Aorta (tissue), 5 donors: ENCODE results near the gene APCDD1. TPM values are rescaled to one million over a fixed set of nuclear protein-coding genes. Genes with fewer than 3 reads are reported as not detected.
A peak's percentile ranks its signal among the peaks of the same experiment; 100 is the strongest.
"Not testable (repeated sequence)": the region's sequence is repeated elsewhere in the genome, so short reads cannot be mapped to it uniquely, and the experiment has no call there.

ENCODE experiments used
- ATAC-seq: fragments of 200-7000 bp; cut with Tn5 transposase; one replicate; pipeline ENCODE4 v1.9.1; 2022; ENCODE audit warnings: moderate library complexity; ENCODE audit not compliant: low FRiP score
- DNase-seq, 2 donors: peaks; one replicate each; pipeline ENCODE4 v3.0.0-alpha.2; 2020
- H3K27ac ChIP-seq, 2 donors: one replicate each; pipeline ENCODE4 v1.5.1; 2013; ENCODE audit warnings: low read length in 2 of 2, mild to moderate bottlenecking in 2 of 2, moderate library complexity in 2 of 2, control low read depth in 1 of 2, inconsistent platforms in 1 of 2, low read depth in 1 of 2
- H3K27me3 ChIP-seq, 2 donors: one replicate each; pipeline ENCODE4 v1.6.1; 2013; ENCODE audit warnings: control low read depth in 1 of 2, low read length in 1 of 2, mild to moderate bottlenecking in 1 of 2, moderate library complexity in 1 of 2; ENCODE audit not compliant: insufficient read depth in 2 of 2, control insufficient read depth in 1 of 2
- H3K36me3 ChIP-seq, 2 donors: one replicate each; pipeline ENCODE4 v1.6.1; 2013; ENCODE audit warnings: control low read depth in 1 of 2, low read length in 1 of 2, mild to moderate bottlenecking in 1 of 2; ENCODE audit not compliant: insufficient read depth in 2 of 2, control insufficient read depth in 1 of 2
- H3K4me1 ChIP-seq, 2 donors: one replicate each; pipeline ENCODE4 v1.6.1; 2013; ENCODE audit warnings: low read length in 2 of 2, control low read depth in 1 of 2, mild to moderate bottlenecking in 1 of 2, moderate library complexity in 1 of 2; ENCODE audit not compliant: insufficient read depth in 2 of 2, control insufficient read depth in 1 of 2
- H3K4me3 ChIP-seq, 2 donors: one replicate each; pipeline ENCODE4 v1.5.1; 2013; ENCODE audit warnings: low read length in 2 of 2, control low read depth in 1 of 2, mild to moderate bottlenecking in 1 of 2
- H3K9me3 ChIP-seq: one replicate; pipeline ENCODE4 v1.6.1; 2013; ENCODE audit warnings: mild to moderate bottlenecking, low read length; ENCODE audit not compliant: control insufficient read depth
- whole genome bisulfite sequencing, 2 donors: extraction: QIAGEN DNeasy Blood & Tissue Kit; methylation state at CpG; one replicate each; pipeline ENCODE4 v1.1.7; 2013; 5-methylcytosine and 5-hydroxymethylcytosine counted together
- intact Hi-C, 2 donors: fragments of 100-400 bp; cut with DNase I; formaldehyde crosslinking; loops; one replicate each; pipeline versions ENCODE4 v1.14.2 to v1.15.0; 2022
- polyA plus RNA-seq, 2 donors: library from polyadenylated mRNA; stranded (reverse); fragments of 200-250 nt; gene quantifications; one replicate each; pipeline ENCODE4 v1.2.3, GENCODE V29; 2013
- total RNA-seq, 2 donors: library from RNA; stranded (reverse); fragmentation: NEBNext Ultra II Directional; extraction: Animal tissue kit (Norgen Biotek cat#: 25700); gene quantifications; one replicate each; pipeline ENCODE4 v1.2.1, GENCODE V29; 2021
- donor health status: healthy with polysubstance abuse.
- donor health status: Bipolar disorder and iron deficiency.
- donor health status: DM: no; HTN: no; CAD: no.
- donor health status: DM: no; HTN: no; CAD: no.
- donor health status: DM: yes; HTN: yes; CAD: no.

The APCDD1 gene
- total and polyA plus RNA-seq, 4 donors, result 7.6 to 45.5 (median 10.5) TPM

DNA sequence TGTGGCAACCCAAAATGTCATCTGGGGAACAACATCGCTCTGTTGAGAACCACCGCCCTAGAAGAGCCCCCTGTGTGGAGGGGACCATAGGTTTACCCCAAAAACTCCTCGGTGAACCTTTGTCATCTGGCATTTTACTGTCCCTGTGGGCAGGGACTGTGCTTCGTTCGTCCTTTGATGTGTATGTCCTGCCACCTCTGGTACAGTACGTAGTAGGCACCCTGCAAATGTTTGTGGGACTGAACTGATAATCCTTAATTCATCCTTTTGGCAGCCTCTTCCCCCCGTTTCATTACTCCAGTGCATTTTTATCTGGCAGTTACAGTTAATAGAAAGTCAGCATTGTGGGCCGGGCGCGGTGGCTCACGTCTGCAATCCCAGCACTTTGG lies 72.1 kb downstream of the APCDD1 start:
- 1 to 3% methylated on average over 11 of the region's 11 CpGs for WGBS, 2 donors
- no peak for DNase-seq
- no peaks in the 10 kb centered on the region for H3K27me3 ChIP-seq
- no peaks in the 10 kb centered on the region for H3K9me3 ChIP-seq
- peak overlapping the region in 1 of 2 donors; percentile 53 for H3K27ac ChIP-seq
- H3K36me3 ChIP-seq, result no peaks in the 10 kb centered on the region
- peak overlapping the region; percentile 81 to 83 for H3K4me3 ChIP-seq
- H3K4me1 ChIP-seq, result peaks cover 0 to 6% of the 10 kb centered on the region in 2 donors
- peak; percentile 3 for ATAC-seq
- intact Hi-C loops, result loop anchor here in 1 of 2 donors (10.0 kb wide), 1 partner anchor 842 kb away; no protein-coding TSS in a partner anchor

DNA sequence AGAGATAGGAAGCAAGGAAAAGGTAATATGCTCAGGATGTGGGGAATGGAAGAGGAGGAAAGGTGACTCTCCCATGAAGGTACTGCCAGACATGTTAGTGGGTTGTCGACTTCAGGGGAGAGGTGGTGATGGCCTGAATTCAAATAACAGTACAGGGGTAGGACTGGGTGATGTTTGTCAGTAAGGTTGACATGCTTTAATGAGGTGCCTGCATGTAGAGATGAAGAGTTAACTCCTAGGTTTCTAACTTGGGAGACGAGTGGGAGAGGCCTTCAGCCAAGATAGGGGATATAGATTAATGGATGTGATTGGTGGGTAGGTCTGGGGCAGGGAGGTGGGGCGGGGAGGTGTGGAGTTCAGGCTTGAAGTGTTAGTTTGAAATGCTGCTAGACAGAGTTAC lies 74.0 kb downstream of the APCDD1 start:
- Histone ChIP-seq H3K27ac (no peak overlapping the region), H3K9me3 (no peaks in the 10 kb centered on the region), H3K27me3 (no peaks in the 10 kb centered on the region), H3K4me3 (no peak overlapping the region), H3K36me3 (no peaks in the 10 kb centered on the region), H3K4me1 (peaks cover 0 to 6% of the 10 kb centered on the region in 2 donors)
- 59 to 78% methylated on average over 3 of the region's 3 CpGs for WGBS, 2 donors
- ATAC-seq, result no peak
- DNase-seq, result no peak
- intact Hi-C loops, result loop anchor here in 1 of 2 donors (10.0 kb wide), 1 partner anchor 844 kb away; no protein-coding TSS in a partner anchor

DNA sequence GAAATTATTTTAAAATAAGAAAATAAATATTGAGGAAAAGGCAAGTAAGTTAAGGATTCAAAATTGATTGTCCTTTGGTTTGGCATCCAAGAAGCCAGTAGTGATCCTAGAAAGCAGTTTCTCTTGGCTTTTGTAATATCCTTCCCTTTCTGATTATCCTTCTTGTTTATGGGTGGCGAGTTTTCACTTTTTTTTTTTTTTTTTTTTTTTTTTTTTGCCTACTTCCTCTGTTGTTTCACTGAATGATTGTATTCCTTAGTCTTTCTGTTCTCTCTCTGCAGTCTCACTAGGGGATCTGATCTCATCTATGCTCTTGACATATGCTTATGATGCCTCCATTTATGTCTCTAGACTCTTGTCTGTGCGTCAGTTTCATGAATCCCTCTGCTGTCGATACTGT lies 75.6 kb downstream of the APCDD1 start:
- no peaks in the 10 kb centered on the region for H3K27me3 ChIP-seq
- no peak overlapping the region for H3K4me3 ChIP-seq
- DNase-seq (no peak), ATAC-seq (no peak)
- intact Hi-C loops, result no loop called here
- no peaks in the 10 kb centered on the region for H3K36me3 ChIP-seq
- peaks cover 0 to 6% of the 10 kb centered on the region in 2 donors for H3K4me1 ChIP-seq
- H3K27ac ChIP-seq, result no peak overlapping the region
- H3K9me3 ChIP-seq, result no peaks in the 10 kb centered on the region
- 73 to 91% methylated on average over 3 of the region's 3 CpGs for WGBS, 2 donors

DNA sequence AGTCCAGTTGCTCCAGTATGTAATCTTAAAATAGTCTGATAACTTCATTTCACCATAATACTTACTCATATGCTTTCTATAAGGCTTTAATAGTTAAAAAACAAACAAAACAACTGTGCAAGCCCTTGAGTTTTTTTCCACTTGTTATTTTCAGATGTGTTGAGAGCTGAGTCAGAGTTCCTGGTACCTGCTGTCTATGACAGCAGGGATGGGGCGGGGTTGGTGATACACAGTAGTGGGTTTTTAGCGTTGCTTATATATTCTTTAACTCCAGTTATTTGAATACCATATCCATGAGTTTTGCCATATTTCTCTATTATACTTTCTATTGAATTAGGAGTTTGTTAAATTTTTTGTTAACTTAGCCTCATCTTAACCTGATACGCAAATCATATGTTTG lies 76.4 kb downstream of the APCDD1 start:
- peaks cover 0 to 6% of the 10 kb centered on the region in 2 donors for H3K4me1 ChIP-seq
- intact Hi-C loops, result no loop called here
- no peak for DNase-seq
- no peaks in the 10 kb centered on the region for H3K27me3 ChIP-seq
- no peak overlapping the region for H3K27ac ChIP-seq
- no peak for ATAC-seq
- no peak overlapping the region for H3K4me3 ChIP-seq
- H3K36me3 ChIP-seq, result no peaks in the 10 kb centered on the region
- no peaks in the 10 kb centered on the region for H3K9me3 ChIP-seq
- 90 to 91% methylated on average over 3 of the region's 3 CpGs for WGBS, 2 donors

DNA sequence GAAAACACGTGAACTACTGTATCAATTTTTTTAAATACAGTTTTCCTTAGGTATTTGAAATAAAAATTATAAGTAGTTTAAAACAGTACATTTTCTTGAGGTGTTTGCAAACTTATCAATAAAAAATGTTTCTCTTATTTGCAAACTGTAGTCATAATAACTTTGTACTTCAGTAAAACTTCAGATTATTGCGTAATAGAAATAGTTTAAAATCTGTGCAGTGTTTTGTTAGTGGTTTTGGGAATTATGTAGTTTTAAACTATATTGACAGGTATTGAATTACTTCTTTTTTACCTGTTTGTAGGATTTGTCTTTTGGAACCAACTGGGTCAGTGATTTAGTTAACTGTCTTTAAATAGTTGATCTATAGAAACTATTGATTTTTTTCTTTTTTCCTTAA lies 78.7 kb downstream of the APCDD1 start:
- 91% methylated on average over 2 of the region's 2 CpGs for WGBS, 2 donors
- Histone ChIP-seq H3K27ac (no peak overlapping the region), H3K36me3 (no peaks in the 10 kb centered on the region), H3K4me3 (no peak overlapping the region), H3K27me3 (no peaks in the 10 kb centered on the region), H3K9me3 (no peaks in the 10 kb centered on the region), H3K4me1 (peaks cover 1 to 4% of the 10 kb centered on the region in 2 donors)
- DNase-seq (no peak), ATAC-seq (no peak)
- intact Hi-C loops, result no loop called here

DNA sequence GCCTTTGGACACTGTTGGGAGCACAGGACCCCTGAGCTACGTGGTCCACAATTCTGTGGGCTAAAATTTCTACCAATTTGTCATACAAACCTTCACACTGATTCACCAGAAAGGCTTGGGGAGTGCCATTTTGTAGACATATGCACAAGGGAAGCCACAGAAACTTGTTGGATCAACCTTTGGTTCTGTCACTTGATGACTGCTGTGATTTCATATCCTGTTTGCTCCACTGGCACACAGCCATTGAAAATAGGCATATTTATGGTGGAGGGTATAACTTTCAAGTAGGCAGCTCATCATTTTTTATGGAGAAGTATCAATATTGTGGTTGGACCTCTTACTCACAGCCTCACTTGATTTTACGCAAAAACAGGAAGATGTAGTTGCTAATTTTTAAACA lies 81.8 kb downstream of the APCDD1 start:
- intact Hi-C loops, result no loop called here
- 89 to 91% methylated on average over 2 of the region's 2 CpGs for WGBS, 2 donors
- ATAC-seq (no peak), DNase-seq (no peak)
- Histone ChIP-seq H3K36me3 (peaks cover 2% of the 10 kb centered on the region in 2 donors), H3K4me3 (no peak overlapping the region), H3K27me3 (no peaks in the 10 kb centered on the region), H3K4me1 (peaks cover 0 to 2% of the 10 kb centered on the region in 2 donors), H3K9me3 (no peaks in the 10 kb centered on the region), H3K27ac (no peak overlapping the region)

DNA sequence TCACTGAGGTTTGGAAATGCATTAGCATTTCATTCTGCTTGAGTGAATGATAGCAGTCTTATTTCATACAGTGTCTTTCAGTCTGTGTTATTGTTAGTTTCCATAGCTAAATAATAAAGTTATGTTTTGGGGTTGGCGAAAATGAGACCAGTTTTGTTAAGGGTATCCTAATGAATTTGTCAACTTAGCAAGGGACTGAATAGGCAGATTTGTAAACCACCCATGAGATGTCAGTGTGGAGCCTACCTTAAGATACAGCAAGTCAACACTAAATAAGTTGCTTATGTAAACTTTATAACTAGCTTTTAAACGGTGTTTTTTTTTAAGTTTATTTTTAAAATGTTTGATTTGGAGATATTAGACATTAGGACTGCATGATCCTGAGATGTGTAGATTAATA lies 83.3 kb downstream of the APCDD1 start:
- intact Hi-C loops, result no loop called here
- Histone ChIP-seq H3K36me3 (peaks cover 2 to 5% of the 10 kb centered on the region in 2 donors), H3K4me3 (no peak overlapping the region), H3K4me1 (peaks cover 0 to 2% of the 10 kb centered on the region in 2 donors), H3K27ac (no peak overlapping the region), H3K9me3 (no peaks in the 10 kb centered on the region), H3K27me3 (no peaks in the 10 kb centered on the region)
- ATAC-seq (no peak), DNase-seq (no peak)
- WGBS, 2 donors, result 45 to 47% methylated on average over 2 of the region's 2 CpGs

DNA sequence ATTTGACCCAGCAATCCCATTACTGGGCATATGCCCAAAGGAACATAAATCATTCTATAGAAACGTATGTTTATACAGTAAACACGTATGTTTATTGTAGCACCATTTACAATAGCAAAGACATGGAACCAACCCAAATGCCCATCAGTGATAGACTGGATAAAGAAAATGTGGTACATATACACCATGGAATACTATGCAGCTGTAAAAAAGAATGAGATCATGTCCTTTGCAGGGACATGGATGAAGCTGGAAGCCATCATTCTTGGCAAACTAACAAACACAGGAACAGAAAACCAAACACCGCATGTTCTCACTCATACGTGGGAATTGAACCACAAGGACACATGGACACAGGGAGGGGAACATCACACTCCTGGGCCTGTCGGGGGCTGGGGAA lies 84.7 kb downstream of the APCDD1 start:
- H3K9me3 ChIP-seq, intact Hi-C loops, ATAC-seq, H3K36me3 ChIP-seq, H3K27me3 ChIP-seq, H3K4me1 ChIP-seq, DNase-seq, H3K27ac ChIP-seq, H3K4me3 ChIP-seq: not testable (repeated sequence)
- WGBS, 2 donors, result 89 to 90% methylated on average over 5 of the region's 5 CpGs
